Testis (tissue), 2 donors: ENCODE data around the gene RBPJ.

Source experiments
- POLR2A ChIP-seq: fragments of 450-650 bp; IDR thresholded peaks from one replicate; pipeline ENCODE4 v1.6.1; 2017; ENCODE audit warnings: antibody characterized with exemption, mild to moderate bottlenecking, moderate library complexity
- TF ChIP-seq, protein P1 (sequence below), 3 experiments: fragments of 450-650 bp in 2 of 3; fragments of 200-600 bp in 1 of 3; sonication (generic) in 1 of 3; IDR thresholded peaks; one replicate each; pipeline ENCODE4 v1.5.1; 2016 to 2019; ENCODE audit warnings: antibody characterized with exemption in 3 of 3, mild to moderate bottlenecking in 2 of 3, moderate library complexity in 1 of 3

DNA sequence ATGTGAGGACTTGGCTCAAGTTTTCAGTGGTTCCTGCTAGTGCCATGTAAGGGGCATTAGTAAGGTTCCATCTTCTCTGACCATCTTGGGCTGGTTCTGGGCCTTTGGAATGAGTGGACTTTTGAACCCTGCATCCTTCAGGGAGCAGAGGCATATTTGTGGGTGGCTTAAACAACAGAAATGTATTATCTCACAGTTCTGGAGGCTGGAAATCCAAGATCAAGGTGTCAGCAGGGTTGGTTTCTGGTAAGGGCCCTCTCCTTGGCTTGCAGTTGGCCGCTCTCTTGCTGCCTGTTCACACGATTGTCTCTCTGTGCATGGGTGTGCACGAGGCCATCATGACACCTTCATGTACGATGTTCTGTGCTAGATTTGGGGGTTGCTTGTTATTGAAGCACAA lies 148.2 kb downstream of the RBPJ start:
- TF ChIP-seq POLR2A = no peak
- TF ChIP-seq, protein P1, sequence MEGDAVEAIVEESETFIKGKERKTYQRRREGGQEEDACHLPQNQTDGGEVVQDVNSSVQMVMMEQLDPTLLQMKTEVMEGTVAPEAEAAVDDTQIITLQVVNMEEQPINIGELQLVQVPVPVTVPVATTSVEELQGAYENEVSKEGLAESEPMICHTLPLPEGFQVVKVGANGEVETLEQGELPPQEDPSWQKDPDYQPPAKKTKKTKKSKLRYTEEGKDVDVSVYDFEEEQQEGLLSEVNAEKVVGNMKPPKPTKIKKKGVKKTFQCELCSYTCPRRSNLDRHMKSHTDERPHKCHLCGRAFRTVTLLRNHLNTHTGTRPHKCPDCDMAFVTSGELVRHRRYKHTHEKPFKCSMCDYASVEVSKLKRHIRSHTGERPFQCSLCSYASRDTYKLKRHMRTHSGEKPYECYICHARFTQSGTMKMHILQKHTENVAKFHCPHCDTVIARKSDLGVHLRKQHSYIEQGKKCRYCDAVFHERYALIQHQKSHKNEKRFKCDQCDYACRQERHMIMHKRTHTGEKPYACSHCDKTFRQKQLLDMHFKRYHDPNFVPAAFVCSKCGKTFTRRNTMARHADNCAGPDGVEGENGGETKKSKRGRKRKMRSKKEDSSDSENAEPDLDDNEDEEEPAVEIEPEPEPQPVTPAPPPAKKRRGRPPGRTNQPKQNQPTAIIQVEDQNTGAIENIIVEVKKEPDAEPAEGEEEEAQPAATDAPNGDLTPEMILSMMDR (IDR thresholded peaks at IDR 0.05) = no peak
